SK-N-SH treated with all-trans-retinoic acid at 6 μM for 48 hours (cell line): Measurements from ENCODE around the gene PTPRN2.

ENCODE experiments used
- ATAC-seq: fragments of 200-7000 bp; cut with Tn5 transposase; 3 replicates; pipeline ENCODE4 v1.9.1; 2020; ENCODE audit warnings: mild to moderate bottlenecking, moderate library complexity
- BACH2 ChIP-seq: fragments of 250-450 bp; sonication (Bioruptor Pico); IDR thresholded peaks from 2 replicates; pipeline ENCODE4 v1.9.0; 2021; ENCODE audit warnings: mild to moderate bottlenecking, borderline replicate concordance
- CSDC2 ChIP-seq: fragments of 250-450 bp; sonication (Bioruptor Pico); IDR thresholded peaks from 2 replicates; pipeline ENCODE4 v1.5.0; 2020; ENCODE audit warnings: mild to moderate bottlenecking, moderate library complexity
- ESRRG ChIP-seq: fragments of 250-450 bp; sonication (Bioruptor Pico); IDR thresholded peaks from 2 replicates; pipeline ENCODE4 v1.6.1; 2021; ENCODE audit warnings: mild to moderate bottlenecking
- ISL1 ChIP-seq: fragments of 250-450 bp; sonication (Bioruptor Pico); IDR thresholded peaks from 2 replicates; pipeline ENCODE4 v2.1.2; 2022; ENCODE audit warnings: mild to moderate bottlenecking, moderate library complexity
- OSR1 ChIP-seq: fragments of 250-450 bp; sonication (Bioruptor Pico); IDR thresholded peaks from 2 replicates; pipeline ENCODE4 v1.8.0; 2022; ENCODE audit warnings: moderate library complexity, mild to moderate bottlenecking, inconsistent platforms
- PPARA ChIP-seq: fragments of 250-450 bp; sonication (Bioruptor Pico); IDR thresholded peaks from 2 replicates; pipeline ENCODE4 v1.5.0; 2020; ENCODE audit warnings: mild to moderate bottlenecking, borderline replicate concordance
- RARB ChIP-seq: fragments of 250-450 bp; sonication (Bioruptor Pico); IDR thresholded peaks from 2 replicates; pipeline ENCODE4 v1.8.0; 2021; ENCODE audit warnings: mild to moderate bottlenecking, moderate library complexity
- TCF4 ChIP-seq: fragments of 250-450 bp; sonication (Bioruptor Pico); IDR thresholded peaks from 2 replicates; pipeline ENCODE4 v1.8.0; 2021; ENCODE audit warnings: mild to moderate bottlenecking, moderate library complexity, borderline replicate concordance
- TOX ChIP-seq: fragments of 250-450 bp; sonication (Bioruptor Pico); IDR thresholded peaks from 2 replicates; pipeline ENCODE4 v1.8.0; 2021; ENCODE audit warnings: mild to moderate bottlenecking, moderate library complexity, borderline replicate concordance
- ZC3H10 ChIP-seq: fragments of 250-450 bp; sonication (Bioruptor Pico); IDR thresholded peaks from 2 replicates; pipeline ENCODE4 v1.5.1; 2021; ENCODE audit warnings: mild to moderate bottlenecking, moderate library complexity
- ZFP3 ChIP-seq: fragments of 250-450 bp; sonication (Bioruptor Pico); IDR thresholded peaks from 2 replicates; pipeline ENCODE4 v1.5.0; 2020; ENCODE audit warnings: mild to moderate bottlenecking, moderate library complexity
- ZFP30 ChIP-seq: fragments of 450-650 bp; formaldehyde crosslinking; IDR thresholded peaks from 2 replicates; pipeline ENCODE4 v1.5.0; 2022; ENCODE audit warnings: mild to moderate bottlenecking, moderate library complexity
- ZNF565 ChIP-seq: fragments of 450-650 bp; formaldehyde crosslinking; conservative IDR thresholded peaks from 2 replicates; pipeline ENCODE4 v1.5.0; 2020; ENCODE audit warnings: low read depth, mild to moderate bottlenecking, moderate library complexity
- ZNF70 ChIP-seq: fragments of 450-650 bp; formaldehyde crosslinking; IDR thresholded peaks from 2 replicates; pipeline ENCODE4 v1.5.0; 2020; ENCODE audit warnings: mild to moderate bottlenecking, moderate library complexity
- ZNF8 ChIP-seq: fragments of 450-650 bp; formaldehyde crosslinking; IDR thresholded peaks from 2 replicates; pipeline ENCODE4 v1.5.0; 2020; ENCODE audit warnings: mild to moderate bottlenecking, moderate library complexity
- TF ChIP-seq, protein P1 (sequence below): fragments of 250-450 bp; sonication (Bioruptor Pico); IDR thresholded peaks from 2 replicates; pipeline ENCODE4 v1.5.1; 2021; ENCODE audit warnings: mild to moderate bottlenecking, moderate library complexity
- TF ChIP-seq, protein P2 (sequence below): fragments of 250-450 bp; sonication (Bioruptor Pico); IDR thresholded peaks from 2 replicates; pipeline ENCODE4 v1.5.1; 2020; ENCODE audit warnings: low read depth, mild to moderate bottlenecking, moderate library complexity
- TF ChIP-seq, protein P3 (sequence below): fragments of 250-450 bp; sonication (Bioruptor Pico); IDR thresholded peaks from 2 replicates; pipeline ENCODE4 v1.8.0; 2021; ENCODE audit warnings: low read depth, mild to moderate bottlenecking, moderate library complexity, borderline replicate concordance
- TF ChIP-seq, protein P4 (sequence below): fragments of 250-450 bp; sonication (Bioruptor Pico); IDR thresholded peaks from 2 replicates; pipeline ENCODE4 v1.8.0; 2020; ENCODE audit warnings: mild to moderate bottlenecking, moderate library complexity, borderline replicate concordance
- TF ChIP-seq, protein P5 (sequence below): fragments of 250-450 bp; sonication (Bioruptor Pico); IDR thresholded peaks from 2 replicates; pipeline ENCODE4 v1.5.0; 2020; ENCODE audit warnings: mild to moderate bottlenecking, moderate library complexity

The PTPRN2 gene

DNA sequence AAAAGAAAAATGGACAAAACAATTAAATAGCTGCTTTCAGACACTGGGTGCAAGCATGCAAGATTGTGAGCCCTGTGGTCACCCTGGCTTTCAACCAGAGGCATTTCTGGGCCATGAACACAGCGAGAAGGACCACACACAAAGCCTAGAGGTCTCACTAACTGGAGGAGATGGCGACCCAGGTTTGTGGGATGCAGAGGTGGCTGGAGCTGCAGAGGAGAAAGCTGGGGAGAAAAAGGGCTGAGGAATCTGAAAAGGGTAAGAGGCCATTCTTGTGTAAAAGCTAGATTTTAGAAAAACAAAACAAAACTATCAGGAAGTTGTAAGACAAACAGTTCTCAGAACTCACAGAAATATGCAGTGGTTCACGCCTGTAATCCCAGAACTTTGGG lies 30.1 kb upstream of the PTPRN2 start (continued):
- TF ChIP-seq, protein P1, sequence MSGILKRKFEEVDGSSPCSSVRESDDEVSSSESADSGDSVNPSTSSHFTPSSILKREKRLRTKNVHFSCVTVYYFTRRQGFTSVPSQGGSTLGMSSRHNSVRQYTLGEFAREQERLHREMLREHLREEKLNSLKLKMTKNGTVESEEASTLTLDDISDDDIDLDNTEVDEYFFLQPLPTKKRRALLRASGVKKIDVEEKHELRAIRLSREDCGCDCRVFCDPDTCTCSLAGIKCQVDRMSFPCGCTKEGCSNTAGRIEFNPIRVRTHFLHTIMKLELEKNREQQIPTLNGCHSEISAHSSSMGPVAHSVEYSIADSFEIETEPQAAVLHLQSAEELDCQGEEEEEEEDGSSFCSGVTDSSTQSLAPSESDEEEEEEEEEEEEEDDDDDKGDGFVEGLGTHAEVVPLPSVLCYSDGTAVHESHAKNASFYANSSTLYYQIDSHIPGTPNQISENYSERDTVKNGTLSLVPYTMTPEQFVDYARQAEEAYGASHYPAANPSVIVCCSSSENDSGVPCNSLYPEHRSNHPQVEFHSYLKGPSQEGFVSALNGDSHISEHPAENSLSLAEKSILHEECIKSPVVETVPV (CRISPR knock-in tag) = no peak
- TF ChIP-seq ZNF8 (no peak), TOX (CRISPR knock-in tag) (no peak)

DNA sequence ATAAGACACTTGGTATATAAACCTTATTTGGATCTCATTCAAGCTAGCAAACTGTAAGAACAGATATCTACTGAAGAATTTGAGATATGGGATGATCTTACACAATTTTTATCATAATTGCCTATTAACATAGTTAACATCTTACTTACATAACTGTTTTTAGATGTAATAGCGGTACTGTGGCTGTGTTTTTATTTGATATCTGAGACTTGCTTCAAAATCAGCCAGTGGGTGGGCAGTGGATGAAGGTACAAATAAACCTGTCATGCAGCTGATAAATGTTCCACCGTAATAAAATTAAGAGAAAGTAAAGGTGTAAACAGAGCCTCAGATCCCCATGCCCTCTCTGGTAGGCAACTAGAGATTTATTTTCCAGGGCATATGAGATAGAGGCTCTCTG lies 28.4 kb upstream of the PTPRN2 start:
- ATAC-seq = no peak
- TF ChIP-seq PPARA (no peak), ZFP3 (CRISPR knock-in tag) (no peak), ZNF565 (CRISPR knock-in tag) (no peak), ZC3H10 (CRISPR knock-in tag) (no peak), BACH2 (CRISPR knock-in tag) (no peak), ESRRG (CRISPR knock-in tag) (no peak), CSDC2 (CRISPR knock-in tag) (no peak), TOX (CRISPR knock-in tag) (no peak), ZNF70 (no peak), ZNF8 (no peak), ISL1 (CRISPR knock-in tag) (no peak; the same call in 1 of the 2 replicates), OSR1 (CRISPR knock-in tag) (no peak)
- TF ChIP-seq, protein P2, sequence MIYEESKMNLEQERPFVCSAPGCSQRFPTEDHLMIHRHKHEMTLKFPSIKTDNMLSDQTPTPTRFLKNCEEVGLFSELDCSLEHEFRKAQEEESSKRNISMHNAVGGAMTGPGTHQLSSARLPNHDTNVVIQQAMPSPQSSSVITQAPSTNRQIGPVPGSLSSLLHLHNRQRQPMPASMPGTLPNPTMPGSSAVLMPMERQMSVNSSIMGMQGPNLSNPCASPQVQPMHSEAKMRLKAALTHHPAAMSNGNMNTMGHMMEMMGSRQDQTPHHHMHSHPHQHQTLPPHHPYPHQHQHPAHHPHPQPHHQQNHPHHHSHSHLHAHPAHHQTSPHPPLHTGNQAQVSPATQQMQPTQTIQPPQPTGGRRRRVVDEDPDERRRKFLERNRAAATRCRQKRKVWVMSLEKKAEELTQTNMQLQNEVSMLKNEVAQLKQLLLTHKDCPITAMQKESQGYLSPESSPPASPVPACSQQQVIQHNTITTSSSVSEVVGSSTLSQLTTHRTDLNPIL (CRISPR knock-in tag) = no peak
- TF ChIP-seq, protein P3, sequence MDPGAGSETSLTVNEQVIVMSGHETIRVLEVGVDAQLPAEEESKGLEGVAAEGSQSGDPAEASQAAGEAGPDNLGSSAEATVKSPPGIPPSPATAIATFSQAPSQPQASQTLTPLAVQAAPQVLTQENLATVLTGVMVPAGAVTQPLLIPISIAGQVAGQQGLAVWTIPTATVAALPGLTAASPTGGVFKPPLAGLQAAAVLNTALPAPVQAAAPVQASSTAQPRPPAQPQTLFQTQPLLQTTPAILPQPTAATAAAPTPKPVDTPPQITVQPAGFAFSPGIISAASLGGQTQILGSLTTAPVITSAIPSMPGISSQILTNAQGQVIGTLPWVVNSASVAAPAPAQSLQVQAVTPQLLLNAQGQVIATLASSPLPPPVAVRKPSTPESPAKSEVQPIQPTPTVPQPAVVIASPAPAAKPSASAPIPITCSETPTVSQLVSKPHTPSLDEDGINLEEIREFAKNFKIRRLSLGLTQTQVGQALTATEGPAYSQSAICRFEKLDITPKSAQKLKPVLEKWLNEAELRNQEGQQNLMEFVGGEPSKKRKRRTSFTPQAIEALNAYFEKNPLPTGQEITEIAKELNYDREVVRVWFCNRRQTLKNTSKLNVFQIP (CRISPR knock-in tag) = no peak
- TF ChIP-seq, protein P4, sequence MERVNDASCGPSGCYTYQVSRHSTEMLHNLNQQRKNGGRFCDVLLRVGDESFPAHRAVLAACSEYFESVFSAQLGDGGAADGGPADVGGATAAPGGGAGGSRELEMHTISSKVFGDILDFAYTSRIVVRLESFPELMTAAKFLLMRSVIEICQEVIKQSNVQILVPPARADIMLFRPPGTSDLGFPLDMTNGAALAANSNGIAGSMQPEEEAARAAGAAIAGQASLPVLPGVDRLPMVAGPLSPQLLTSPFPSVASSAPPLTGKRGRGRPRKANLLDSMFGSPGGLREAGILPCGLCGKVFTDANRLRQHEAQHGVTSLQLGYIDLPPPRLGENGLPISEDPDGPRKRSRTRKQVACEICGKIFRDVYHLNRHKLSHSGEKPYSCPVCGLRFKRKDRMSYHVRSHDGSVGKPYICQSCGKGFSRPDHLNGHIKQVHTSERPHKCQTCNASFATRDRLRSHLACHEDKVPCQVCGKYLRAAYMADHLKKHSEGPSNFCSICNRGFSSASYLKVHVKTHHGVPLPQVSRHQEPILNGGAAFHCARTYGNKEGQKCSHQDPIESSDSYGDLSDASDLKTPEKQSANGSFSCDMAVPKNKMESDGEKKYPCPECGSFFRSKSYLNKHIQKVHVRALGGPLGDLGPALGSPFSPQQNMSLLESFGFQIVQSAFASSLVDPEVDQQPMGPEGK = no peak

DNA sequence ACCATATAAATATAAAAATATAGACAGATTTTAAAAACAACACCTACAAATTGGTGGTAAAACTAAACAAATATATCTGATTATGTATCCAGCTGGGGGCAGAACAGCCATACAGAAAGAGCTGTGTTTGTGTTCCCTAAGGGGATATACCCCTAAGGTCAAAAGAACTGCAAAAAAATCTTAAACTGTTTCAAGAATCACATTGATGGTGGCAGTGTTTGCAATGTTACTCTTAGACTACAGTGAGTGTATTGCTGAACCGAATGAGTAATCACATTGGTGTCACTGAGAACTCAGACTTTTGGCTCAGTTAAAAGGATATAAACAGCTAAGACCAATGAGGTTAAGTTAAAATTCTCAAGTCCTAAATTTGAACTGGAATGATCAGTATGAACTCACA lies 27.1 kb upstream of the PTPRN2 start:
- peak; percentile 32; the same call in 2 of the 3 replicates for ATAC-seq

DNA sequence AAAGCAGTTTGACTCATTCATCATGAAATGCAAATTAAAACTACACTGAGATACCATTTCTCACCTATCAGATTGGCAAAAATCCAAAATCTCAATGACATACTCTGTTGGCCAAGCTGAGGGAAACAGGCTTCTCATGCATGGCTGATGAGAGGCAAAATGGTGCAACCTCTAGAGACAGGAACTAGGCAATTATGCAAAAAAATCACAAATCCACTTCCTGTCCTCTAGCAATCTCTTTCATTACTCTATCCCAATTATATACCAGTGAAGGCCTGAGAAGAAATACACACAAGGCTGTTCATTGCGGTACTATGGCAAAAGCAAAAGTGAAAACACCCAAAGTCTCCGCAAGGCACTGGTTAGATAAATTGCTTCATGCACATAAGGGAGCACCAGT lies 25.9 kb upstream of the PTPRN2 start:
- ATAC-seq = no peak
- no peak for TF ChIP-seq TOX (CRISPR knock-in tag)
- TF ChIP-seq ESRRG (CRISPR knock-in tag) = no peak
- TF ChIP-seq ZC3H10 (CRISPR knock-in tag) = no peak
- no peak for TF ChIP-seq ZNF8
- TF ChIP-seq, protein P1 (CRISPR knock-in tag) = no peak
- TF ChIP-seq ZNF565 (CRISPR knock-in tag) = no peak
- TF ChIP-seq TCF4 (CRISPR knock-in tag) = no peak
- TF ChIP-seq, protein P5, sequence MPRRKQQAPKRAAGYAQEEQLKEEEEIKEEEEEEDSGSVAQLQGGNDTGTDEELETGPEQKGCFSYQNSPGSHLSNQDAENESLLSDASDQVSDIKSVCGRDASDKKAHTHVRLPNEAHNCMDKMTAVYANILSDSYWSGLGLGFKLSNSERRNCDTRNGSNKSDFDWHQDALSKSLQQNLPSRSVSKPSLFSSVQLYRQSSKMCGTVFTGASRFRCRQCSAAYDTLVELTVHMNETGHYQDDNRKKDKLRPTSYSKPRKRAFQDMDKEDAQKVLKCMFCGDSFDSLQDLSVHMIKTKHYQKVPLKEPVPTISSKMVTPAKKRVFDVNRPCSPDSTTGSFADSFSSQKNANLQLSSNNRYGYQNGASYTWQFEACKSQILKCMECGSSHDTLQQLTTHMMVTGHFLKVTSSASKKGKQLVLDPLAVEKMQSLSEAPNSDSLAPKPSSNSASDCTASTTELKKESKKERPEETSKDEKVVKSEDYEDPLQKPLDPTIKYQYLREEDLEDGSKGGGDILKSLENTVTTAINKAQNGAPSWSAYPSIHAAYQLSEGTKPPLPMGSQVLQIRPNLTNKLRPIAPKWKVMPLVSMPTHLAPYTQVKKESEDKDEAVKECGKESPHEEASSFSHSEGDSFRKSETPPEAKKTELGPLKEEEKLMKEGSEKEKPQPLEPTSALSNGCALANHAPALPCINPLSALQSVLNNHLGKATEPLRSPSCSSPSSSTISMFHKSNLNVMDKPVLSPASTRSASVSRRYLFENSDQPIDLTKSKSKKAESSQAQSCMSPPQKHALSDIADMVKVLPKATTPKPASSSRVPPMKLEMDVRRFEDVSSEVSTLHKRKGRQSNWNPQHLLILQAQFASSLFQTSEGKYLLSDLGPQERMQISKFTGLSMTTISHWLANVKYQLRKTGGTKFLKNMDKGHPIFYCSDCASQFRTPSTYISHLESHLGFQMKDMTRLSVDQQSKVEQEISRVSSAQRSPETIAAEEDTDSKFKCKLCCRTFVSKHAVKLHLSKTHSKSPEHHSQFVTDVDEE = no peak
- TF ChIP-seq RARB (CRISPR knock-in tag) = no peak
- TF ChIP-seq ZFP30 (CRISPR knock-in tag) = no peak
- no peak for TF ChIP-seq ZNF70

More for the DNA sequence above, 27.1 kb upstream of the PTPRN2 start:
- no peak for TF ChIP-seq PPARA
